Endothelial cell of umbilical vein (primary cell): ENCODE results near the gene CLEC17A. TPM values are rescaled to one million over a fixed set of nuclear protein-coding genes. Genes with fewer than 3 reads are reported as not detected.

Experiments
- BruUV-seq: library from RNA; stranded (reverse); fragments of 400-500 nt; replicated peaks from 2 replicates; lab custom pipeline; 2021; lab: Mats Ljungman, UMichigan
- CTCF ChIA-PET: fragments of 300-600, 350-600 bp; sonication (Branson Sonifier 250); formaldehyde crosslinking; loops from one replicate; lab custom pipeline; 2021; ENCODE audit warnings: antibody characterized with exemption, inconsistent platforms; lab: Charles Lee
- POLR2A ChIA-PET: fragments of 300-600, 350-600 bp; sonication (Branson Sonifier 250); formaldehyde crosslinking; loops from one replicate; lab custom pipeline; 2021; ENCODE audit warnings: antibody characterized with exemption, inconsistent platforms; lab: Charles Lee
- DNase-seq: peaks from one replicate; pipeline ENCODE4 v3.0.0-alpha.2; 2011; ENCODE audit warnings: low read depth, low spot score
- FAIRE-seq: peaks from 2 replicates; lab custom pipeline; 2011; peaks lifted over from hg19 to GRCh38; lab: Jason Lieb, UNC
- H2AFZ ChIP-seq: 2 replicates; pipeline ENCODE4 v1.6.0; 2012; ENCODE audit warnings: low read depth, low read length, control low read depth, inconsistent platforms
- H3K27ac ChIP-seq: 2 replicates; pipeline ENCODE4 v1.5.1; 2011; ENCODE audit warnings: low read depth, mild to moderate bottlenecking, control low read depth, low read length, moderate library complexity; ENCODE audit not compliant: insufficient read depth
- H3K27me3 ChIP-seq, 2 experiments: 2 replicates each; pipeline versions ENCODE4 v1.6.0 to v1.6.1; 2011; ENCODE audit warnings: low read length in 2 of 2, mixed read lengths in 1 of 2; ENCODE audit not compliant: control insufficient read depth in 2 of 2, insufficient read depth in 2 of 2
- H3K36me3 ChIP-seq, 2 experiments: 2 replicates in 1 of 2; 3 replicates in 1 of 2; pipeline ENCODE4 v1.5.1; 2011; ENCODE audit warnings: low read length in 2 of 2, mild to moderate bottlenecking in 1 of 2, moderate library complexity in 1 of 2; ENCODE audit not compliant: control insufficient read depth in 2 of 2, insufficient read depth in 2 of 2; ENCODE audit errors: extremely low read depth in 1 of 2
- H3K4me1 ChIP-seq: 3 replicates; pipeline ENCODE4 v1.5.1; 2011; ENCODE audit warnings: mild to moderate bottlenecking, low read length; ENCODE audit not compliant: control insufficient read depth, insufficient read depth; ENCODE audit errors: extremely low read depth
- H3K4me2 ChIP-seq: 2 replicates; pipeline ENCODE4 v1.6.1; 2011; ENCODE audit warnings: low read length, control low read depth, mixed read lengths; ENCODE audit not compliant: insufficient read depth
- H3K4me3 ChIP-seq, 3 experiments: fragments of 200-600 bp in 1 of 3; sonication (generic), shearing (Covaris generic) in 1 of 3; replicated peaks in 1 of 3; 2 replicates each; pipeline ENCODE4 v1.5.1; 2011 to 2016; ENCODE audit warnings: control low read depth in 3 of 3, low read length in 3 of 3, mild to moderate bottlenecking in 2 of 3, inconsistent platforms in 1 of 3, low read depth in 1 of 3, moderate library complexity in 1 of 3; ENCODE audit not compliant: insufficient read depth in 1 of 3
- H3K79me2 ChIP-seq: 2 replicates; pipeline ENCODE4 v1.6.0; 2012; ENCODE audit warnings: low read length, inconsistent platforms; ENCODE audit not compliant: control insufficient read depth, insufficient read depth
- H3K9ac ChIP-seq: replicated peaks from 2 replicates; pipeline ENCODE3; 2011; ENCODE audit warnings: low read length, control low read depth; ENCODE audit not compliant: insufficient read depth; ENCODE audit errors: extremely low read depth
- H3K9me1 ChIP-seq: replicated peaks from 3 replicates; pipeline ENCODE4 v1.6.0; 2011; ENCODE audit warnings: mild to moderate bottlenecking, low read length; ENCODE audit not compliant: control insufficient read depth, insufficient read depth; ENCODE audit errors: extremely low read depth
- H3K9me3 ChIP-seq: replicated peaks from 2 replicates; pipeline ENCODE4 v1.5.1; 2012; ENCODE audit warnings: low read length, inconsistent platforms; ENCODE audit not compliant: control insufficient read depth, insufficient read depth
- H4K20me1 ChIP-seq: replicated peaks from 2 replicates; pipeline ENCODE3; 2011; ENCODE audit warnings: mild to moderate bottlenecking, low read length; ENCODE audit not compliant: control insufficient read depth, insufficient read depth; ENCODE audit errors: extremely low read depth
- EZH2 ChIP-seq: IDR thresholded peaks from 2 replicates; pipeline ENCODE4 v1.6.1; 2012; ENCODE audit warnings: borderline replicate concordance, low read depth, mild to moderate bottlenecking, moderate library complexity, low read length, inconsistent platforms; ENCODE audit not compliant: severe bottlenecking
- FOS ChIP-seq: IDR thresholded peaks from 2 replicates; pipeline ENCODE4 v1.6.1; 2011; ENCODE audit warnings: mild to moderate bottlenecking, low read length, moderate library complexity, borderline replicate concordance; ENCODE audit not compliant: insufficient read depth
- GATA2 ChIP-seq: IDR thresholded peaks from 2 replicates; pipeline ENCODE4 v1.7.0; 2011; ENCODE audit warnings: low read depth, mild to moderate bottlenecking, moderate library complexity, mixed read lengths, low read length; ENCODE audit not compliant: insufficient read length, insufficient read depth
- JUN ChIP-seq: IDR thresholded peaks from 2 replicates; pipeline ENCODE4 v1.6.1; 2011; ENCODE audit warnings: borderline replicate concordance, low read depth; ENCODE audit not compliant: insufficient read length, insufficient read depth
- MYC ChIP-seq: IDR thresholded peaks from one replicate; pipeline ENCODE4 v1.6.1; 2011; ENCODE audit warnings: mild to moderate bottlenecking, low read depth, low read length
- POLR2A ChIP-seq: IDR thresholded peaks from 2 replicates; pipeline ENCODE4 v1.6.1; 2012; ENCODE audit warnings: low read depth, mild to moderate bottlenecking, control low read depth, low read length
- dilution Hi-C: fragments of 300-500 bp; cut with MboI; formaldehyde crosslinking; loops from one replicate; pipeline ENCODE4 v1.15.0; 2019; ENCODE audit warnings: low sequenced_read_pairs; ENCODE audit not compliant: extremely low pct_ligation_motif_present
- intact Hi-C: fragments of 100-400 bp; cut with micrococcal nuclease; formaldehyde crosslinking; loops from one replicate; pipeline ENCODE4 v1.10.0; 2022
- polyA plus RNA-seq, 4 experiments: library from polyadenylated mRNA; depleted of rRNA in 3 of 4; stranded (reverse) in 3 of 4; unstranded in 1 of 4; fragments of >200 nt; gene quantifications; 2 replicates each; pipeline versions ENCODE4 v1.2.1 to v1.2.3, GENCODE V29; 2011 to 2012; ENCODE audit warnings: missing spikeins in 1 of 4
- total RNA-seq: library from RNA; stranded (reverse); gene quantifications from 2 replicates; pipeline ENCODE4 v1.2.3, GENCODE V29; 2021
- TF ChIP-seq, protein P1 (sequence below): IDR thresholded peaks from 2 replicates; pipeline ENCODE4 v1.6.1; 2011; ENCODE audit not compliant: insufficient read depth, insufficient read length

Gene CLEC17A
- total and polyA plus RNA-seq, 2 donors (not counting 3 experiments of a cell fraction or from before 2014, with no cell fraction given): 0.07 TPM; not detected in 1

DNA sequence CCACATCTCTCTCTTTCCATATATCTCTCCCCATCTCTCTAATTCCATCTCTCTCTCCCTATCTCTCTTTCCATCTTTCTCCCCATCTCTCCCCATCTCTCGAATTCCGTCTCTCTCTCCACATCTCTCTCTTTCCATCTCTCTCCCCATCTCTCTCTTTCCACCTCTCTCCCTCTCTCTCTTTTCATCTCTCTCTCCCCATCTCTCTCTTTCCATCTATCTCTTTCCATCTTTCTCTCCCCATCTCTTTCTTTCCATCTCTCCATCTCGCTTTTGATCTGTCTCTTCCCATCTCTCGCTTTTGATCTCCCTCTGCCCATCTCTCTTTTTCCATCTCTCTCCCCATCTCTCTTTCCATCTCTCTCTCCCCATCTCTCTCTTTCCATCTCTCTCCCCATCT lies 66.1 kb downstream of the CLEC17A start:
- POLR2A ChIA-PET: no interaction called here
- Histone ChIP-seq H3K79me2 (no peaks in the 10 kb centered on the region), H3K36me3 (no peaks in the 10 kb centered on the region), H3K9me3 (no peaks in the 10 kb centered on the region), H3K27ac (no peak overlapping the region), H3K4me2 (no peak overlapping the region), H4K20me1 (no peaks in the 10 kb centered on the region), H3K27me3 (no peaks in the 10 kb centered on the region), H3K9me1 (no peaks in the 10 kb centered on the region), H3K4me1 (no peaks in the 10 kb centered on the region), H2AFZ (no peak overlapping the region), H3K9ac (no peak overlapping the region), H3K4me3 (no peak overlapping the region)
- FAIRE-seq (no peak), DNase-seq (no peak)
- intact Hi-C loops: no loop called here
- CTCF ChIA-PET: no interaction called here
- BruUV-seq: no TSS peak
- TF ChIP-seq, protein P1, sequence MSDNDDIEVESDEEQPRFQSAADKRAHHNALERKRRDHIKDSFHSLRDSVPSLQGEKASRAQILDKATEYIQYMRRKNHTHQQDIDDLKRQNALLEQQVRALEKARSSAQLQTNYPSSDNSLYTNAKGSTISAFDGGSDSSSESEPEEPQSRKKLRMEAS: no peak
- TF ChIP-seq EZH2 (no peak), MYC (no peak), POLR2A (no peak), JUN (no peak), FOS (no peak), GATA2 (no peak)
- dilution Hi-C loops: no loop called here

DNA sequence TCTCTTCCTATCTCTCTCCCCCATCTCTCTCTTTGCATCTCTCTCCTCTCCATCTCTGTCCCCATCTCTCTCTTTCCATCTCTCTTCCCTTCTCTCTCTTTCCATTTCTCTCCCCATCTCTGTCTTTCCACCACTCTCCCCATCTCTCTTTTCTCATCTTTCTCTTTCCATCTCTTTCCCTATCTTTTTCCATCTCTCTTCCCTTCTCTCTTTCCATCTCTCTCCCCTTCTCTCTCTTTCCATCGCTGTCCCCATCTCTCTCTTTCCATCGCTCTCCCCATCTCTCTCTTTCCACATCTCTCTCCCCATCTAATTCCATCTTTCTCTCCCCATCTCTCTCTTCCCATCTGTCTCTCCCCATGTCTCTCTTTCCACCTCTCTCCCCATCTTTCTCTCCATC lies 67.3 kb downstream of the CLEC17A start:
- no peak overlapping the region for H2AFZ ChIP-seq
- no peak overlapping the region for H3K9ac ChIP-seq
- no peak overlapping the region for H3K27ac ChIP-seq
- H3K4me3 ChIP-seq: no peak overlapping the region
- no peak for DNase-seq
- no peak overlapping the region for H3K4me2 ChIP-seq
- no peaks in the 10 kb centered on the region for H3K36me3 ChIP-seq
- H3K4me1 ChIP-seq: no peaks in the 10 kb centered on the region
- TF ChIP-seq POLR2A (no peak), GATA2 (no peak), EZH2 (no peak)
- TF ChIP-seq, protein P1: no peak
- ChIA-PET POLR2A (no interaction called here), CTCF (no interaction called here)
- no TSS peak for BruUV-seq
- FAIRE-seq: no peak
- no peaks in the 10 kb centered on the region for H3K27me3 ChIP-seq
- H3K9me3 ChIP-seq: no peaks in the 10 kb centered on the region
- intact Hi-C loops (no loop called here), dilution Hi-C loops (no loop called here)
- H3K9me1 ChIP-seq: no peaks in the 10 kb centered on the region
- no peaks in the 10 kb centered on the region for H3K79me2 ChIP-seq
- no peaks in the 10 kb centered on the region for H4K20me1 ChIP-seq
